PC-9 (cell line): ENCODE measurements around the gene CRYGN. TPM values are rescaled to one million over a fixed set of nuclear protein-coding genes. Genes with fewer than 3 reads are reported as not detected.

Experiments
- BruUV-seq: library from RNA; stranded (reverse); fragments of 400-500 nt; replicated peaks from 2 replicates; lab custom pipeline; 2021; lab: Mats Ljungman, UMichigan
- CTCF ChIA-PET: fragments of 300-600 bp; sonication (Branson Sonifier 250); formaldehyde crosslinking; loops from one replicate; lab custom pipeline; 2022; ENCODE audit warnings: antibody characterized with exemption; lab: Charles Lee
- POLR2A ChIA-PET: fragments of 300-600 bp; sonication (Branson Sonifier 250); formaldehyde crosslinking; loops from one replicate; lab custom pipeline; 2022; ENCODE audit warnings: antibody characterized with exemption; ENCODE audit not compliant: unreplicated experiment; lab: Charles Lee
- DNase-seq, 2 experiments: peaks; one replicate each; pipeline versions ENCODE4 v3.0.0 to v3.0.0-alpha.2; 2015 to 2022; ENCODE audit warnings: mixed read lengths in 1 of 2
- H2AFZ ChIP-seq: fragments of 200-600 bp; sonication (generic); 2 replicates; pipeline ENCODE4 v1.8.1; 2017; ENCODE audit warnings: antibody characterized with exemption
- H3F3A ChIP-seq: fragments of 200-600 bp; sonication (generic); 2 replicates; pipeline ENCODE4 v1.8.1; 2017; ENCODE audit warnings: antibody characterized with exemption, mild to moderate bottlenecking, low read depth; ENCODE audit not compliant: insufficient read depth
- H3K27ac ChIP-seq: fragments of 200-600 bp; sonication (generic); 2 replicates; pipeline ENCODE4 v1.6.1; 2016; ENCODE audit warnings: mixed run types
- H3K27me3 ChIP-seq: fragments of 200-600 bp; sonication (generic); 2 replicates; pipeline ENCODE4 v1.6.1; 2016; ENCODE audit warnings: low read depth, mixed run types; ENCODE audit not compliant: insufficient read depth
- H3K36me3 ChIP-seq: fragments of 200-600 bp; sonication (generic); 2 replicates; pipeline ENCODE4 v1.6.1; 2016; ENCODE audit warnings: low read depth, mixed run types
- H3K4me1 ChIP-seq: fragments of 200-600 bp; sonication (generic); replicated peaks from 2 replicates; pipeline ENCODE4 v1.6.1; 2016; ENCODE audit warnings: mixed run types; ENCODE audit not compliant: insufficient read depth
- H3K4me2 ChIP-seq: fragments of 200-600 bp; sonication (generic); 2 replicates; pipeline ENCODE4 v1.6.1; 2017; ENCODE audit warnings: mixed run types
- H3K4me3 ChIP-seq: fragments of 200-600 bp; sonication (generic); 2 replicates; pipeline ENCODE4 v1.6.1; 2016; ENCODE audit warnings: mixed run types
- H3K79me2 ChIP-seq: fragments of 200-600 bp; sonication (generic); 2 replicates; pipeline ENCODE4 v1.6.1; 2017; ENCODE audit warnings: low read depth, mixed run types
- H3K9me2 ChIP-seq: fragments of 200-600 bp; sonication (generic); 2 replicates; pipeline ENCODE4 v1.8.1; 2017; ENCODE audit warnings: mild to moderate bottlenecking; ENCODE audit not compliant: insufficient read depth
- H3K9me3 ChIP-seq: fragments of 200-600 bp; sonication (generic); 2 replicates; pipeline ENCODE4 v1.8.1; 2016; ENCODE audit warnings: low read depth; ENCODE audit not compliant: insufficient read depth
- H4K20me1 ChIP-seq: fragments of 200-600 bp; sonication (generic); 2 replicates; pipeline ENCODE4 v1.8.1; 2017; ENCODE audit not compliant: insufficient read depth
- CTCF ChIP-seq: fragments of 200-600 bp; sonication (generic); conservative IDR thresholded peaks from 2 replicates; pipeline ENCODE4 v1.6.1; 2017; ENCODE audit warnings: mixed run types, antibody characterized with exemption, mild to moderate bottlenecking, moderate library complexity
- EZH2 ChIP-seq: fragments of 200-600 bp; sonication (generic); IDR thresholded peaks from 2 replicates; pipeline ENCODE4 v1.8.0; 2017; ENCODE audit warnings: antibody characterized with exemption, low read depth
- intact Hi-C: fragments of 100-400 bp; cut with micrococcal nuclease; formaldehyde crosslinking; loops from one replicate; pipeline ENCODE4 v1.10.0; 2022; ENCODE audit not compliant: unreplicated experiment
- total RNA-seq: library from RNA; stranded (reverse); gene quantifications from 2 replicates; pipeline ENCODE4 v1.2.3, GENCODE V29; 2021

Gene CRYGN
- total RNA-seq, 1 experiment from 2014 or later, result 1.0 TPM

- no peak overlapping the region for H3K4me2 ChIP-seq
- POLR2A ChIA-PET, result no interaction called here
- DNase-seq, result no peak
- no peaks in the 10 kb centered on the region for H3K9me2 ChIP-seq
- H3F3A ChIP-seq, result peaks cover 20% of the 10 kb centered on the region; the same call in 1 of the 2 replicates
- TF ChIP-seq EZH2 (no peak), CTCF (no peak)
- H4K20me1 ChIP-seq, result no peaks in the 10 kb centered on the region
- H3K9me3 ChIP-seq, result no peaks in the 10 kb centered on the region
- intact Hi-C loops, result no loop called here
- H3K27ac ChIP-seq, result no peak overlapping the region
- H3K36me3 ChIP-seq, result no peaks in the 10 kb centered on the region
- BruUV-seq, result no TSS peak
- H3K27me3 ChIP-seq, result no peaks in the 10 kb centered on the region
- H3K4me1 ChIP-seq, result peaks cover 10% of the 10 kb centered on the region
- CTCF ChIA-PET, result no interaction called here
- H3K79me2 ChIP-seq, result no peaks in the 10 kb centered on the region
- no peak overlapping the region for H2AFZ ChIP-seq
- H3K4me3 ChIP-seq, result no peak overlapping the region
These were observed 15.1 kb upstream of the CRYGN start for GRCh38 chr7:151454932-151455530.

GRCh38 chr7:151454305-151454704, 14.4 kb upstream of the CRYGN start:
- Histone ChIP-seq H3K4me1 (peaks cover 5% of the 10 kb centered on the region), H3K79me2 (no peaks in the 10 kb centered on the region), H3K27me3 (no peaks in the 10 kb centered on the region), H3K9me2 (no peaks in the 10 kb centered on the region), H3F3A (peaks cover 12% of the 10 kb centered on the region; the same call in 1 of the 2 replicates), H2AFZ (no peak overlapping the region), H3K27ac (no peak overlapping the region), H3K9me3 (no peaks in the 10 kb centered on the region), H3K36me3 (no peaks in the 10 kb centered on the region), H4K20me1 (no peaks in the 10 kb centered on the region), H3K4me3 (no peak overlapping the region), H3K4me2 (no peak overlapping the region)
- TF ChIP-seq CTCF (no peak), EZH2 (no peak)
- BruUV-seq, result no TSS peak
- POLR2A ChIA-PET, result no interaction called here
- CTCF ChIA-PET, result no interaction called here
- intact Hi-C loops, result no loop called here
- DNase-seq, result no peak

- intact Hi-C loops, result no loop called here
- no peak for DNase-seq
- H3K27me3 ChIP-seq, result no peaks in the 10 kb centered on the region
- no peak overlapping the region for H2AFZ ChIP-seq
- TF ChIP-seq CTCF (no peak), EZH2 (no peak)
- H4K20me1 ChIP-seq, result no peaks in the 10 kb centered on the region
- H3K4me2 ChIP-seq, result no peak overlapping the region
- no peaks in the 10 kb centered on the region for H3K4me1 ChIP-seq
- BruUV-seq, result no TSS peak
- H3K4me3 ChIP-seq, result no peak overlapping the region
- H3F3A ChIP-seq, result peaks cover 5% of the 10 kb centered on the region; the same call in 1 of the 2 replicates
- no peaks in the 10 kb centered on the region for H3K36me3 ChIP-seq
- ChIA-PET CTCF (no interaction called here), POLR2A (no interaction called here)
- no peak overlapping the region for H3K27ac ChIP-seq
- H3K9me2 ChIP-seq, result no peaks in the 10 kb centered on the region
- no peaks in the 10 kb centered on the region for H3K9me3 ChIP-seq
- no peaks in the 10 kb centered on the region for H3K79me2 ChIP-seq
These were observed 13.4 kb upstream of the CRYGN start for GRCh38 chr7:151453326-151453791.
